Pancreas (tissue), 10 donors: Measurements from ENCODE around the gene GALNT16. TPM values are rescaled to one million over a fixed set of nuclear protein-coding genes. Genes with fewer than 3 reads are reported as not detected.

Source experiments
- ATAC-seq, 4 donors: fragments of 200-7000 bp; cut with Tn5 transposase; one replicate each; pipeline versions ENCODE4 v1.8.0 to v1.9.1; 2020; ENCODE audit warnings: mild to moderate bottlenecking in 4 of 4, moderate library complexity in 4 of 4
- DNase-seq, 6 donors: peaks; one replicate each; pipeline ENCODE4 v3.0.0-alpha.2; 2020
- FAIRE-seq: peaks from 2 replicates; lab custom pipeline; 2012; peaks lifted over from hg19 to GRCh38; lab: Jason Lieb, UNC
- H3K27ac ChIP-seq, 4 donors: fragments of 200-600 bp; sonication (generic); 1 replicate in 3 of 4; 2 replicates in 1 of 4; pipeline versions ENCODE4 v1.5.0 to v1.8.0; 2020
- H3K27me3 ChIP-seq, 4 donors: fragments of 200-600 bp; one replicate each; pipeline ENCODE4 v1.8.0; 2021
- H3K36me3 ChIP-seq, 3 donors: fragments of 200-600 bp; sonication (generic) in 1 of 3; one replicate each; pipeline versions ENCODE4 v1.5.0 to v1.8.0; 2020 to 2021
- H3K4me1 ChIP-seq, 3 donors: fragments of 200-600 bp; one replicate each; pipeline ENCODE4 v1.8.0; 2021
- H3K4me3 ChIP-seq, 4 donors: fragments of 200-600 bp; sonication (generic) in 2 of 4; one replicate each; pipeline versions ENCODE4 v1.5.0 to v1.8.0; 2020 to 2021
- H3K9me3 ChIP-seq, 4 donors: fragments of 200-600 bp; one replicate each; pipeline ENCODE4 v1.8.0; 2021
- CTCF ChIP-seq, 4 donors: fragments of 200-600 bp; sonication (generic) in 3 of 4; IDR thresholded peaks; one replicate each; pipeline versions ENCODE4 v1.5.0 to v1.8.0; 2021; ENCODE audit warnings: antibody characterized with exemption in 4 of 4
- WGBS, 2 donors: extraction: QIAGEN DNeasy Blood & Tissue Kit; methylation state at CpG; one replicate each; pipeline ENCODE4 v1.1.7; 2013; 5-methylcytosine and 5-hydroxymethylcytosine counted together
- intact Hi-C, 3 donors: fragments of 100-400 bp; cut with DNase I; formaldehyde crosslinking; loops; one replicate each; pipeline versions ENCODE4 v1.11.1 to v1.14.2; 2022
- polyA plus RNA-seq, 2 donors: library from polyadenylated mRNA; stranded (reverse); fragments of 200-250 nt; gene quantifications; one replicate each; pipeline ENCODE4 v1.2.3, GENCODE V29; 2013
- total RNA-seq, 6 donors: library from RNA; stranded (reverse); fragmentation: NEBNext Ultra II Directional in 4 of 6; extraction: Animal tissue kit (Norgen Biotek cat#: 25700) in 4 of 6; gene quantifications; one replicate each; pipeline versions ENCODE4 v1.2.1 to v1.2.4, GENCODE V29; 2021 to 2023
- donor health status: healthy with polysubstance abuse.
- donor health status: DM: no; HTN: no; CAD: no; lungs with moderate emphysema.
- donor health status: DM: no; HTN: no; CAD: no.
- donor health status: control.
- donor health status: control.
- donor health status: Bipolar disorder and iron deficiency.
- donor health status: DM: yes; HTN: yes; CAD: no.
- donor health status: DM: no; HTN: no; CAD: no.
- donor health status: DM: no; HTN: no; CAD: no.
- donor health status: DM: yes; HTN: yes; CAD: no.

Gene GALNT16
- total and polyA plus RNA-seq, 8 donors = 0.93 to 3.2 (median 1.9) TPM

GRCh38 chr14:69325646-69326265, 65.8 kb downstream of the GALNT16 start:
- FAIRE-seq (no peak), ATAC-seq (no peak), DNase-seq (peak in 2 of 6 donors; percentile 5 to 23)
- Histone ChIP-seq H3K4me1 (no peaks in the 10 kb centered on the region), H3K27ac (no peak overlapping the region), H3K4me3 (no peak overlapping the region), H3K9me3 (no peaks in the 10 kb centered on the region), H3K27me3 (no peaks in the 10 kb centered on the region), H3K36me3 (no peaks in the 10 kb centered on the region)
- no peak for TF ChIP-seq CTCF (IDR thresholded peaks at IDR 0.05)
- WGBS, 2 donors = 88 to 92% methylated on average over 7 of the region's 7 CpGs
- intact Hi-C loops = no loop called here

DNA sequence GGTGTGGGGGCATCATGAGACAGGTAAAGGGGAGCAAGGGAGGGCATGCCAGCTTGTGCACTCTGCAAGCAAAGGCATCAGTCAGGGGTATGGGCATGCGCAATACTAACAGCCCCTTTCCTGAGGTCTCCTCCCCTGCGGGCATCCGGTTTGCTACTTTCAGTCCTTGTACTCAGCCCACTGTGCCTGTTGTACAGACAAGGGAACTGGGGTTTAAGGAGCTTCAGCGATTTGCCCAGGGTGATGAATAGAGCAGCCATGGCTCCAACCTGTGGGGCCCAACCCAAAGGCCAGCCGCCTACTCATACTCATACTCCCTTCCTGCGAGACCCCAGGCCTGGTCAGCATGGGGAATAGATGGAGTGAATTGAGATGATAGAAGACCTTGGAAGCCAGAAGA, 66.7 kb downstream of the GALNT16 start:
- no peaks in the 10 kb centered on the region for H3K4me1 ChIP-seq
- no peak overlapping the region for H3K27ac ChIP-seq
- intact Hi-C loops = no loop called here
- no peak for TF ChIP-seq CTCF (IDR thresholded peaks at IDR 0.05)
- H3K4me3 ChIP-seq = no peak overlapping the region
- H3K27me3 ChIP-seq = no peaks in the 10 kb centered on the region
- no peak for ATAC-seq
- DNase-seq = peak in 2 of 6 donors; percentile 16 to 28
- H3K9me3 ChIP-seq = no peaks in the 10 kb centered on the region
- no peak for FAIRE-seq
- no peaks in the 10 kb centered on the region for H3K36me3 ChIP-seq
- 64 to 74% methylated on average over 6 of the region's 6 CpGs for WGBS, 2 donors

DNA sequence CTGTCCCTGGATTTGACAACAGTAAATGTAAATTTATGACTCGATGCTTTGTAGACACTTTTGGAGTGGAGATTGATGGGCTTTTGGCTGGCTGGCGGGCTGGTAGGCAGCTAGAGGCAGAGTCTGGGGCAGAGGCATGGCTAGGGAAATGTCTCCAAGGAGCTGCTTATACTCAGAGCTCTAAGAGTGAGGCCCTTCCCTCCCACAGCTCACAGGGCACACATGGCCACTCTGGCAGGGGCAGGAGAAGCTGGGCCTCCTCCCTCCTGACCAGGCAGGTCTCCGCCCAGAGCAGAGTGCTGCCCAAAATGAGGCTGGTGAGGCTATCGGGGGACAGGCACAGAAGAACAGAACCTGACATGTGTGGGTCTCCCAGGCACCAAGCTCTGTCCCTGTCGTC, 67.5 kb downstream of the GALNT16 start:
- no peak for TF ChIP-seq CTCF (IDR thresholded peaks at IDR 0.05)
- H3K4me3 ChIP-seq = no peak overlapping the region
- no peaks in the 10 kb centered on the region for H3K27me3 ChIP-seq
- no peak for ATAC-seq
- H3K9me3 ChIP-seq = no peaks in the 10 kb centered on the region
- H3K27ac ChIP-seq = no peak overlapping the region
- intact Hi-C loops = no loop called here
- DNase-seq = peak in 2 of 6 donors; percentile 12 to 37
- no peaks in the 10 kb centered on the region for H3K36me3 ChIP-seq
- WGBS, 2 donors = 65 to 79% methylated on average over 5 of the region's 5 CpGs
- no peaks in the 10 kb centered on the region for H3K4me1 ChIP-seq
- no peak for FAIRE-seq

GRCh38 chr14:69328317-69328716, 68.4 kb downstream of the GALNT16 start:
- FAIRE-seq (no peak), ATAC-seq (no peak), DNase-seq (peak in 2 of 6 donors; percentile 46 to 52)
- WGBS, 2 donors = 84 to 88% methylated on average over 15 of the region's 15 CpGs
- no peak overlapping the region for H3K4me3 ChIP-seq
- intact Hi-C loops = no loop called here
- H3K4me1 ChIP-seq = no peaks in the 10 kb centered on the region
- no peaks in the 10 kb centered on the region for H3K9me3 ChIP-seq
- H3K36me3 ChIP-seq = no peaks in the 10 kb centered on the region
- no peak for TF ChIP-seq CTCF (IDR thresholded peaks at IDR 0.05)
- no peak overlapping the region for H3K27ac ChIP-seq
- no peaks in the 10 kb centered on the region for H3K27me3 ChIP-seq

DNA sequence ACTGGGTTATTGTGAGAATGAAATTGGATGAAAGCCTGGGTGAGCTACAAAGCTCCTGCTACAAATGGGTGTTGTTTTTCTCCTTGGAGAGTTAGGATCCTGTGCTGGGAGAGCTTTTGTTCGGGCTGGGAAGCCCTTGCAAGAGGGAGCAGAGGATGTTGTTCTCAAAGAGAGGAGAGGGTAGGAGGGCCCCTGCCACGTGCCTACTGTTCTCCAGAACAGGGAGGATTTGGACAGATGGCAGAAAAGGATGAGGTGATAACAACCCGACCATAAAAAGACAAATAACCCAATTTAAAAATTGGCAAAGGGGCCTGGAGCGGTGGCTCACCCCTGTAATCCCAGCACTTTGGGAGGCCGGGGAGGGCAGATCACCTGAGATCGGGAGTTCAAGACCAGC, 68.8 kb downstream of the GALNT16 start:
- H3K27me3 ChIP-seq = no peaks in the 10 kb centered on the region
- intact Hi-C loops = no loop called here
- H3K27ac ChIP-seq = no peak overlapping the region
- no peak for FAIRE-seq
- H3K4me3 ChIP-seq = no peak overlapping the region
- H3K36me3 ChIP-seq = no peaks in the 10 kb centered on the region
- H3K9me3 ChIP-seq = no peaks in the 10 kb centered on the region
- ATAC-seq = no peak
- 83 to 85% methylated on average over 6 of the region's 6 CpGs for WGBS, 2 donors
- peak in 2 of 6 donors; percentile 6 to 15 for DNase-seq
- H3K4me1 ChIP-seq = no peaks in the 10 kb centered on the region
- TF ChIP-seq CTCF (IDR thresholded peaks at IDR 0.05) = no peak
